ENCODE measurements around the gene PANX2.

PANX2 gene

GRCh38 chr22:50170453-50171318, at the start of gene PANX2:
TSS of gene PANX2 (plus strand) at chr22:50170731. CDS start at chr22:50170731, 0 bp downstream.
- no peaks in the 10 kb centered on the region for H3K79me2 ChIP-seq (ENCODE audit: insufficient read depth, low read length)
- no peaks in the 10 kb centered on the region for H3K9me3 ChIP-seq (ENCODE audit: low read length)
- peak within 1 kb of the TSS; percentile 54 for H3K4me2 ChIP-seq (ENCODE audit: low read length)
- H3K9me2 ChIP-seq (ENCODE audit: low read depth, low read length), result no peaks in the 10 kb centered on the region
- H4K20me1 ChIP-seq (ENCODE audit: insufficient read depth, low read length), result no peaks in the 10 kb centered on the region
- peaks cover 4% of the 10 kb centered on the region; the same call in 1 of the 2 replicates for H3F3A ChIP-seq (ENCODE audit: insufficient read depth, low read length)
- TF ChIP-seq EZH2 (IDR thresholded peaks at IDR 0.05; ENCODE audit: borderline replicate concordance, low read length), result no peak
- TF ChIP-seq CTCF (IDR thresholded peaks at IDR 0.05; ENCODE audit: low read length), result no peak
- H3K4me1 ChIP-seq (ENCODE audit: insufficient read depth, low read length, severe bottlenecking), result peaks cover 10% of the 10 kb centered on the region
- H3K4me3 ChIP-seq (ENCODE audit: low read depth, low read length, poor library complexity, severe bottlenecking), result peak within 1 kb of the TSS; percentile 59
- H2AFZ ChIP-seq (ENCODE audit: low read length), result no peak within 1 kb of the TSS
- no peak within 1 kb of the TSS for H3K27ac ChIP-seq (ENCODE audit: low read depth, low read length, poor library complexity, severe bottlenecking)
- no peak within 1 kb of the TSS; the same call in 1 of the 2 replicates for H3K9ac ChIP-seq (ENCODE audit: low read length)
- peaks cover 3% of the 10 kb centered on the region; the same call in 1 of the 2 replicates for H3K27me3 ChIP-seq (ENCODE audit: insufficient read depth, low read length)
- H3K36me3 ChIP-seq (ENCODE audit: insufficient read depth, low read length), result no peaks in the 10 kb centered on the region

GRCh38 chr22:50121202-50121740, 49.3 kb upstream of the PANX2 start:
- Histone ChIP-seq H3K4me2 (ENCODE audit: low read length) (no peak overlapping the region), H3K4me3 (ENCODE audit: low read depth, low read length, poor library complexity, severe bottlenecking) (no peak overlapping the region), H3K79me2 (ENCODE audit: insufficient read depth, low read length) (no peaks in the 10 kb centered on the region), H3K27me3 (ENCODE audit: insufficient read depth, low read length) (no peaks in the 10 kb centered on the region), H3K4me1 (ENCODE audit: insufficient read depth, low read length, severe bottlenecking) (peaks cover 15% of the 10 kb centered on the region), H3K9me3 (ENCODE audit: low read length) (no peaks in the 10 kb centered on the region; the same call in 1 of the 2 replicates), H3K9me2 (ENCODE audit: low read depth, low read length) (no peaks in the 10 kb centered on the region), H4K20me1 (ENCODE audit: insufficient read depth, low read length) (no peaks in the 10 kb centered on the region), H3K9ac (ENCODE audit: low read length) (no peak overlapping the region), H2AFZ (ENCODE audit: low read length) (no peak overlapping the region), H3K36me3 (ENCODE audit: insufficient read depth, low read length) (no peaks in the 10 kb centered on the region), H3F3A (ENCODE audit: insufficient read depth, low read length) (no peaks in the 10 kb centered on the region), H3K27ac (ENCODE audit: low read depth, low read length, poor library complexity, severe bottlenecking) (no peak overlapping the region)
- TF ChIP-seq CTCF (IDR thresholded peaks at IDR 0.05; ENCODE audit: low read length) (no peak), EZH2 (IDR thresholded peaks at IDR 0.05; ENCODE audit: borderline replicate concordance, low read length) (no peak)

GRCh38 chr22:50123119-50123518, 47.4 kb upstream of the PANX2 start:
- Histone ChIP-seq H3K27me3 (ENCODE audit: insufficient read depth, low read length) (no peaks in the 10 kb centered on the region), H3K4me3 (ENCODE audit: low read depth, low read length, poor library complexity, severe bottlenecking) (no peak overlapping the region), H3K9me2 (ENCODE audit: low read depth, low read length) (no peaks in the 10 kb centered on the region)

More at GRCh38 chr22:50123119-50123518, 47.4 kb upstream of the PANX2 start:
- no peaks in the 10 kb centered on the region for H4K20me1 ChIP-seq (ENCODE audit: insufficient read depth, low read length)
- H3K36me3 ChIP-seq (ENCODE audit: insufficient read depth, low read length), result no peaks in the 10 kb centered on the region
- no peak overlapping the region for H3K27ac ChIP-seq (ENCODE audit: low read depth, low read length, poor library complexity, severe bottlenecking)
- TF ChIP-seq CTCF (IDR thresholded peaks at IDR 0.05; ENCODE audit: low read length), result no peak
- TF ChIP-seq EZH2 (IDR thresholded peaks at IDR 0.05; ENCODE audit: borderline replicate concordance, low read length), result no peak
- H2AFZ ChIP-seq (ENCODE audit: low read length), result no peak overlapping the region
- no peaks in the 10 kb centered on the region for H3K79me2 ChIP-seq (ENCODE audit: insufficient read depth, low read length)
- H3F3A ChIP-seq (ENCODE audit: insufficient read depth, low read length), result no peaks in the 10 kb centered on the region
- peaks cover 15% of the 10 kb centered on the region for H3K4me1 ChIP-seq (ENCODE audit: insufficient read depth, low read length, severe bottlenecking)
- no peaks in the 10 kb centered on the region; the same call in 1 of the 2 replicates for H3K9me3 ChIP-seq (ENCODE audit: low read length)
- no peak overlapping the region for H3K9ac ChIP-seq (ENCODE audit: low read length)
- no peak overlapping the region for H3K4me2 ChIP-seq (ENCODE audit: low read length)

All from OCI-LY1 (cell line).